PC-3 (cell line): ENCODE measurements around the gene OR2A2.

Experiments
- CTCF ChIP-seq: fragments of 300-600 bp; sonication (generic); conservative IDR thresholded peaks from 2 replicates; pipeline ENCODE4 v1.5.1; 2017; ENCODE audit warnings: antibody characterized with exemption, low read depth, mild to moderate bottlenecking, low read length
- EZH2 ChIP-seq: fragments of 300-600 bp; sonication (generic); IDR thresholded peaks from one replicate; pipeline ENCODE4 v1.6.1; 2017; ENCODE audit warnings: antibody characterized with exemption, mild to moderate bottlenecking, low read length; ENCODE audit not compliant: unreplicated experiment
- EZH2phosphoT487 ChIP-seq: fragments of 300-600 bp; sonication (generic); IDR thresholded peaks from 2 replicates; pipeline ENCODE4 v1.6.1; 2018; ENCODE audit warnings: mild to moderate bottlenecking, antibody characterized with exemption, low read length, borderline replicate concordance

- TF ChIP-seq CTCF, result no peak
- no peak for TF ChIP-seq EZH2phosphoT487
- TF ChIP-seq EZH2, result no peak
These were observed 8.8 kb upstream of the OR2A2 start for GRCh38 chr7:144100607-144101006.
